Aorta (tissue), 5 donors: Measurements from ENCODE around the gene PACS1. TPM values are rescaled to one million over a fixed set of nuclear protein-coding genes. Genes with fewer than 3 reads are reported as not detected.

Experiments used
- ATAC-seq: fragments of 200-7000 bp; cut with Tn5 transposase; one replicate; pipeline ENCODE4 v1.9.1; 2022; ENCODE audit warnings: moderate library complexity; ENCODE audit not compliant: low FRiP score
- DNase-seq, 2 donors: peaks; one replicate each; pipeline ENCODE4 v3.0.0-alpha.2; 2020
- H3K27ac ChIP-seq, 2 donors: one replicate each; pipeline ENCODE4 v1.5.1; 2013; ENCODE audit warnings: low read length in 2 of 2, mild to moderate bottlenecking in 2 of 2, moderate library complexity in 2 of 2, control low read depth in 1 of 2, inconsistent platforms in 1 of 2, low read depth in 1 of 2
- H3K27me3 ChIP-seq, 2 donors: one replicate each; pipeline ENCODE4 v1.6.1; 2013; ENCODE audit warnings: control low read depth in 1 of 2, low read length in 1 of 2, mild to moderate bottlenecking in 1 of 2, moderate library complexity in 1 of 2; ENCODE audit not compliant: insufficient read depth in 2 of 2, control insufficient read depth in 1 of 2
- H3K36me3 ChIP-seq, 2 donors: one replicate each; pipeline ENCODE4 v1.6.1; 2013; ENCODE audit warnings: control low read depth in 1 of 2, low read length in 1 of 2, mild to moderate bottlenecking in 1 of 2; ENCODE audit not compliant: insufficient read depth in 2 of 2, control insufficient read depth in 1 of 2
- H3K4me1 ChIP-seq, 2 donors: one replicate each; pipeline ENCODE4 v1.6.1; 2013; ENCODE audit warnings: low read length in 2 of 2, control low read depth in 1 of 2, mild to moderate bottlenecking in 1 of 2, moderate library complexity in 1 of 2; ENCODE audit not compliant: insufficient read depth in 2 of 2, control insufficient read depth in 1 of 2
- H3K4me3 ChIP-seq, 2 donors: one replicate each; pipeline ENCODE4 v1.5.1; 2013; ENCODE audit warnings: low read length in 2 of 2, control low read depth in 1 of 2, mild to moderate bottlenecking in 1 of 2
- H3K9me3 ChIP-seq: one replicate; pipeline ENCODE4 v1.6.1; 2013; ENCODE audit warnings: mild to moderate bottlenecking, low read length; ENCODE audit not compliant: control insufficient read depth
- WGBS, 2 donors: extraction: QIAGEN DNeasy Blood & Tissue Kit; methylation state at CpG; one replicate each; pipeline ENCODE4 v1.1.7; 2013; 5-methylcytosine and 5-hydroxymethylcytosine counted together
- intact Hi-C, 2 donors: fragments of 100-400 bp; cut with DNase I; formaldehyde crosslinking; loops; one replicate each; pipeline versions ENCODE4 v1.14.2 to v1.15.0; 2022
- polyA plus RNA-seq, 2 donors: library from polyadenylated mRNA; stranded (reverse); fragments of 200-250 nt; gene quantifications; one replicate each; pipeline ENCODE4 v1.2.3, GENCODE V29; 2013
- total RNA-seq, 2 donors: library from RNA; stranded (reverse); fragmentation: NEBNext Ultra II Directional; extraction: Animal tissue kit (Norgen Biotek cat#: 25700); gene quantifications; one replicate each; pipeline ENCODE4 v1.2.1, GENCODE V29; 2021
- donor health status: healthy with polysubstance abuse.
- donor health status: Bipolar disorder and iron deficiency.
- donor health status: DM: no; HTN: no; CAD: no.
- donor health status: DM: no; HTN: no; CAD: no.
- donor health status: DM: yes; HTN: yes; CAD: no.

The PACS1 gene
- total and polyA plus RNA-seq, 4 donors = 16.2 to 119 (median 59.1) TPM

GRCh38 chr11:66265531-66266377, 195.7 kb downstream of the PACS1 start:
- no peaks in the 10 kb centered on the region for H3K9me3 ChIP-seq
- intact Hi-C loops = loop anchor here in 1 of 2 donors (10.0 kb wide), 1 partner anchor 191 kb away; the partner anchor contains the start of gene PACS1
- 93 to 94% methylated on average over 26 of the region's 26 CpGs for WGBS, 2 donors
- no peaks in the 10 kb centered on the region for H3K27me3 ChIP-seq
- no peak overlapping the region for H3K4me3 ChIP-seq
- peaks cover 0 to 2% of the 10 kb centered on the region in 2 donors for H3K4me1 ChIP-seq
- no peak overlapping the region for H3K27ac ChIP-seq
- ATAC-seq (no peak), DNase-seq (no peak)
- peaks cover 0 to 3% of the 10 kb centered on the region in 2 donors for H3K36me3 ChIP-seq

- Histone ChIP-seq H3K27ac (no peak overlapping the region), H3K4me1 (peaks cover 0 to 2% of the 10 kb centered on the region in 2 donors), H3K4me3 (no peak overlapping the region), H3K36me3 (peaks cover 0 to 3% of the 10 kb centered on the region in 2 donors), H3K27me3 (no peaks in the 10 kb centered on the region), H3K9me3 (no peaks in the 10 kb centered on the region)
- DNase-seq = no peak
- intact Hi-C loops = loop anchor here in 1 of 2 donors (10.0 kb wide), 1 partner anchor 192 kb away; the partner anchor contains the start of gene PACS1
- WGBS, 2 donors = 73 to 77% methylated on average over 20 of the region's 20 CpGs
- ATAC-seq = no peak
Observed at GRCh38 chr11:66266378-66267038, 196.4 kb downstream of the PACS1 start.

GRCh38 chr11:66267039-66267378, 196.9 kb downstream of the PACS1 start:
- ATAC-seq (no peak), DNase-seq (no peak)
- H3K27ac ChIP-seq = peak overlapping the region in 1 of 2 donors; percentile 53
- intact Hi-C loops = loop anchor here in 1 of 2 donors (10.0 kb wide), 1 partner anchor 192 kb away; the partner anchor contains the start of gene PACS1
- peaks cover 0 to 2% of the 10 kb centered on the region in 2 donors for H3K4me1 ChIP-seq
- peak overlapping the region; percentile 27 to 39 for H3K4me3 ChIP-seq
- no peaks in the 10 kb centered on the region for H3K9me3 ChIP-seq
- H3K27me3 ChIP-seq = no peaks in the 10 kb centered on the region
- peaks cover 0 to 3% of the 10 kb centered on the region in 2 donors for H3K36me3 ChIP-seq
- WGBS, 2 donors = 7 to 9% methylated on average over 13 of the region's 13 CpGs

GRCh38 chr11:66267379-66268243, 197.5 kb downstream of the PACS1 start:
- intact Hi-C loops = loop anchor here in 1 of 2 donors (10.0 kb wide), 1 partner anchor 193 kb away; the partner anchor contains the start of gene PACS1
- no peaks in the 10 kb centered on the region for H3K27me3 ChIP-seq
- no peaks in the 10 kb centered on the region for H3K9me3 ChIP-seq
- ATAC-seq (peak; percentile 92), DNase-seq (peak; percentile 92 to 97)
- H3K36me3 ChIP-seq = peaks cover 0 to 7% of the 10 kb centered on the region in 2 donors
- H3K4me1 ChIP-seq = peaks cover 0 to 2% of the 10 kb centered on the region in 2 donors
- H3K4me3 ChIP-seq = peak overlapping the region; percentile 52 to 81
- 0 to 1% methylated on average over 59 to 61 of the region's 61 CpGs for WGBS, 2 donors
- H3K27ac ChIP-seq = peak overlapping the region; percentile 68 to 95

- no peaks in the 10 kb centered on the region for H3K27me3 ChIP-seq
- peaks cover 0 to 2% of the 10 kb centered on the region in 2 donors for H3K4me1 ChIP-seq
- peak; percentile 100 for DNase-seq
- H3K27ac ChIP-seq = peak within 1 kb of the TSS; percentile 68 to 95
- H3K9me3 ChIP-seq = no peaks in the 10 kb centered on the region
- ATAC-seq = peak; percentile 95
- H3K36me3 ChIP-seq = peaks cover 0 to 9% of the 10 kb centered on the region in 2 donors
- intact Hi-C loops = loop anchor here in 1 of 2 donors (10.0 kb wide), 1 partner anchor 194 kb away; the partner anchor contains the start of gene PACS1
- peak within 1 kb of the TSS; percentile 59 to 81 for H3K4me3 ChIP-seq
- 0% methylated on average over 46 to 64 of the region's 64 CpGs for WGBS, 2 donors
Observed at GRCh38 chr11:66268244-66268951, 198.3 kb downstream of the PACS1 start, which contains the start of gene RAB1B. Gene RAB1B, plus strand, starts transcription at chr11:66268639. Its CDS starts 41 bp downstream, at chr11:66268680.

- intact Hi-C loops = loop anchor here in 1 of 2 donors (10.0 kb wide), 1 partner anchor 194 kb away; the partner anchor contains the start of gene PACS1
- Histone ChIP-seq H3K27me3 (no peaks in the 10 kb centered on the region), H3K27ac (peak overlapping the region in 1 of 2 donors; percentile 41), H3K4me3 (peak overlapping the region; percentile 59 to 77), H3K4me1 (peaks cover 0 to 2% of the 10 kb centered on the region in 2 donors), H3K36me3 (peaks cover 2 to 10% of the 10 kb centered on the region in 2 donors), H3K9me3 (no peaks in the 10 kb centered on the region)
- no peak for DNase-seq
- 2 to 3% methylated on average over 32 of the region's 32 CpGs for WGBS, 2 donors
- no peak for ATAC-seq
Observed at GRCh38 chr11:66268952-66269905, 199.2 kb downstream of the PACS1 start.

- no peaks in the 10 kb centered on the region for H3K27me3 ChIP-seq
- ATAC-seq = no peak
- H3K4me3 ChIP-seq = no peak overlapping the region
- 87 to 89% methylated on average over 7 of the region's 7 CpGs for WGBS, 2 donors
- DNase-seq = no peak
- H3K4me1 ChIP-seq = peaks cover 0 to 2% of the 10 kb centered on the region in 2 donors
- peaks cover 2 to 10% of the 10 kb centered on the region in 2 donors for H3K36me3 ChIP-seq
- no peaks in the 10 kb centered on the region for H3K9me3 ChIP-seq
- no peak overlapping the region for H3K27ac ChIP-seq
- intact Hi-C loops = no loop called here
Observed at GRCh38 chr11:66271816-66272215, 201.7 kb downstream of the PACS1 start.
